HEK293 (cell line): ENCODE data around the gene SLC38A10.

Experiments
- CTCF ChIA-PET: fragments of 350-600 bp; formaldehyde crosslinking; extraction: SDS; loops from one replicate; lab custom pipeline; 2021; ENCODE audit warnings: antibody characterized with exemption; lab: Yijun Ruan, JAX
- POLR2A ChIA-PET: fragments of 300-600 bp; formaldehyde crosslinking; extraction: SDS; loops from one replicate; lab custom pipeline; 2020; ENCODE audit warnings: antibody characterized with exemption, inconsistent platforms; lab: Yijun Ruan, JAX
- H3K27ac ChIP-seq: fragments of 200-500 bp; sonication (Bioruptor generic); 2 replicates; pipeline ENCODE4 v1.5.1; 2014; ENCODE audit warnings: low read depth, low read length, control low read depth, inconsistent platforms; ENCODE audit errors: extremely low read depth
- H3K36me3 ChIP-seq, 2 experiments: fragments of 200-500 bp in 1 of 2; sonication (Bioruptor generic) in 1 of 2; 1 replicate in 1 of 2; 2 replicates in 1 of 2; pipeline ENCODE4 v1.5.1; 2014 to 2017; ENCODE audit warnings: inconsistent platforms in 2 of 2, low read length in 2 of 2; ENCODE audit not compliant: control insufficient read depth in 2 of 2, insufficient read depth in 1 of 2
- H3K4me1 ChIP-seq: fragments of 200-500 bp; sonication (Bioruptor generic); 2 replicates; pipeline ENCODE4 v1.5.1; 2014; ENCODE audit warnings: mild to moderate bottlenecking, low read length, inconsistent platforms; ENCODE audit not compliant: control insufficient read depth, insufficient read depth
- H3K4me3 ChIP-seq: 2 replicates; pipeline ENCODE4 v1.5.1; 2011; ENCODE audit warnings: low read depth, mild to moderate bottlenecking, control low read depth, low read length, moderate library complexity
- H3K9me3 ChIP-seq: fragments of 200-500 bp; sonication (Bioruptor generic); 2 replicates; pipeline ENCODE4 v1.5.1; 2014; ENCODE audit warnings: low read depth, low read length, inconsistent platforms; ENCODE audit not compliant: control insufficient read depth, insufficient read depth
- HOXC10 ChIP-seq: sonication (generic); formaldehyde crosslinking; IDR thresholded peaks from 2 replicates; pipeline ENCODE4 v1.8.1; 2023; ENCODE audit warnings: mild to moderate bottlenecking, missing genetic modification reagents
- KLF9 ChIP-seq: fragments of 450-650 bp; formaldehyde crosslinking; IDR thresholded peaks from 2 replicates; pipeline ENCODE4 v1.5.1; 2016; ENCODE audit warnings: missing biosample characterization, missing genetic modification characterization, low read depth
- PRDM4 ChIP-seq: fragments of 450-650 bp; formaldehyde crosslinking; IDR thresholded peaks from 2 replicates; pipeline ENCODE4 v1.5.1; 2017; ENCODE audit warnings: missing biosample characterization, missing genetic modification characterization
- SETDB1 ChIP-seq: IDR thresholded peaks from one replicate; pipeline ENCODE4 v1.6.1; 2017; ENCODE audit warnings: mild to moderate bottlenecking, low read length, moderate library complexity, mixed read lengths; ENCODE audit not compliant: insufficient read length
- TCF7L2 ChIP-seq: IDR thresholded peaks from 2 replicates; pipeline ENCODE4 v1.6.1; 2011; ENCODE audit warnings: low read depth, mild to moderate bottlenecking, inconsistent platforms, low read length, moderate library complexity, borderline replicate concordance
- ZBTB26 ChIP-seq: fragments of 450-650 bp; formaldehyde crosslinking; optimal IDR thresholded peaks from 2 replicates; pipeline ENCODE3; 2016; ENCODE audit warnings: missing biosample characterization, mild to moderate bottlenecking, missing genetic modification characterization
- ZBTB6 ChIP-seq: fragments of 450-650 bp; formaldehyde crosslinking; IDR thresholded peaks from 2 replicates; pipeline ENCODE4 v1.5.1; 2017; ENCODE audit warnings: missing biosample characterization, missing genetic modification characterization
- ZFHX2 ChIP-seq: fragments of 450-650 bp; formaldehyde crosslinking; conservative IDR thresholded peaks from 2 replicates; pipeline ENCODE4 v1.5.1; 2016; ENCODE audit warnings: missing biosample characterization, missing genetic modification characterization
- ZNF114 ChIP-seq: fragments of 450-650 bp; formaldehyde crosslinking; IDR thresholded peaks from 2 replicates; pipeline ENCODE4 v1.5.0; 2017; ENCODE audit warnings: missing biosample characterization, missing genetic modification characterization
- ZNF146 ChIP-seq: fragments of 450-650 bp; formaldehyde crosslinking; IDR thresholded peaks from 2 replicates; pipeline ENCODE4 v1.5.1; 2016; ENCODE audit warnings: missing biosample characterization, missing genetic modification characterization
- ZNF169 ChIP-seq: fragments of 450-650 bp; formaldehyde crosslinking; IDR thresholded peaks from 2 replicates; pipeline ENCODE4 v1.5.1; 2016; ENCODE audit warnings: missing biosample characterization, missing genetic modification characterization
- ZNF214 ChIP-seq: fragments of 450-650 bp; formaldehyde crosslinking; IDR thresholded peaks from 2 replicates; pipeline ENCODE4 v1.5.1; 2017; ENCODE audit warnings: missing biosample characterization, mild to moderate bottlenecking, missing genetic modification characterization, borderline replicate concordance
- ZNF354C ChIP-seq: fragments of 450-650 bp; formaldehyde crosslinking; IDR thresholded peaks from 2 replicates; pipeline ENCODE4 v1.5.1; 2016; ENCODE audit warnings: missing biosample characterization, missing genetic modification characterization, low read depth, borderline replicate concordance
- ZNF513 ChIP-seq: fragments of 450-650 bp; IDR thresholded peaks from 2 replicates; pipeline ENCODE4 v1.5.1; 2018; ENCODE audit warnings: missing biosample characterization, missing genetic modification characterization
- ZSCAN23 ChIP-seq: fragments of 450-650 bp; formaldehyde crosslinking; IDR thresholded peaks from 2 replicates; pipeline ENCODE4 v1.5.1; 2016; ENCODE audit warnings: missing biosample characterization, missing genetic modification characterization
- ZSCAN30 ChIP-seq: fragments of 450-650 bp; IDR thresholded peaks from 2 replicates; pipeline ENCODE4 v1.5.1; 2018; ENCODE audit warnings: missing biosample characterization, mild to moderate bottlenecking, missing genetic modification characterization, moderate library complexity

The SLC38A10 gene

GRCh38 chr17:81245024-81245664, 50.0 kb downstream of the SLC38A10 start:
- CTCF ChIA-PET: interaction anchor here (0.7 to 1.3 kb wide), 2 partner anchors 147 to 731 kb away, joined by 3 read pairs; no protein-coding TSS in a partner anchor
- Histone ChIP-seq H3K9me3 (no peaks in the 10 kb centered on the region), H3K36me3 (peaks cover 0 to 47% of the 10 kb centered on the region in 2 experiments; a peak in 2 of 3 replicates), H3K4me3 (no peak overlapping the region), H3K27ac (no peak overlapping the region), H3K4me1 (no peaks in the 10 kb centered on the region; the same call in 1 of the 2 replicates)
- POLR2A ChIA-PET: interaction anchor here (0.5 kb wide), 1 partner anchor 402 kb away, joined by 4 read pairs; no protein-coding TSS in a partner anchor
- TF ChIP-seq ZBTB26 (tag by site-specific recombination) (no peak), ZBTB6 (no peak), ZSCAN23 (tag by site-specific recombination) (no peak), ZNF354C (tag by site-specific recombination) (no peak), KLF9 (tag by site-specific recombination) (no peak), ZNF214 (no peak), ZNF169 (tag by site-specific recombination) (no peak), HOXC10 (no peak), ZFHX2 (tag by site-specific recombination) (no peak)

GRCh38 chr17:81244358-81245023, 50.6 kb downstream of the SLC38A10 start:
- POLR2A ChIA-PET: interaction anchor here (1.2 kb wide), 1 partner anchor 22 kb away, joined by 4 read pairs; the partner anchor contains the start of gene CEP131
- H3K9me3 ChIP-seq: no peaks in the 10 kb centered on the region
- H3K4me3 ChIP-seq: no peak overlapping the region
- no peaks in the 10 kb centered on the region; the same call in 1 of the 2 replicates for H3K4me1 ChIP-seq
- peaks cover 0 to 40% of the 10 kb centered on the region in 2 experiments; a peak in 2 of 3 replicates for H3K36me3 ChIP-seq
- H3K27ac ChIP-seq: no peak overlapping the region
- CTCF ChIA-PET: interaction anchor here (1.3 kb wide), 1 partner anchor 147 kb away, joined by 3 read pairs; no protein-coding TSS in a partner anchor
- TF ChIP-seq SETDB1: no peak
- TF ChIP-seq PRDM4 (tag by site-specific recombination): no peak
- no peak for TF ChIP-seq ZNF114 (tag by site-specific recombination)
- no peak for TF ChIP-seq ZNF146
- TF ChIP-seq TCF7L2: no peak
- no peak for TF ChIP-seq ZNF513 (tag by site-specific recombination)
- no peak for TF ChIP-seq ZSCAN30
